Epithelial cell of proximal tubule (primary cell): ENCODE results near the gene CPNE4. TPM values are rescaled to one million over a fixed set of nuclear protein-coding genes. Genes with fewer than 3 reads are reported as not detected.
A peak's percentile ranks its signal among the peaks of the same experiment; 100 is the strongest.

Experiments used
- DNase-seq: peaks from one replicate; pipeline ENCODE4 v3.0.0-alpha.2; 2011; ENCODE audit warnings: low read depth
- H3K4me3 ChIP-seq: 2 replicates; pipeline ENCODE4 v1.5.1; 2011; ENCODE audit warnings: low read depth, mild to moderate bottlenecking, low read length
- CTCF ChIP-seq: conservative IDR thresholded peaks from 2 replicates; pipeline ENCODE4 v1.5.1; 2012; ENCODE audit warnings: low read depth, mild to moderate bottlenecking, low read length
- total RNA-seq: library from RNA; depleted of rRNA; stranded (reverse); fragments of >200 nt; gene quantifications from 2 replicates; pipeline ENCODE4 v1.2.3, GENCODE V29; 2015

Gene CPNE4
- total RNA-seq, 1 donor from 2014 or later, result 4.1 TPM

DNA sequence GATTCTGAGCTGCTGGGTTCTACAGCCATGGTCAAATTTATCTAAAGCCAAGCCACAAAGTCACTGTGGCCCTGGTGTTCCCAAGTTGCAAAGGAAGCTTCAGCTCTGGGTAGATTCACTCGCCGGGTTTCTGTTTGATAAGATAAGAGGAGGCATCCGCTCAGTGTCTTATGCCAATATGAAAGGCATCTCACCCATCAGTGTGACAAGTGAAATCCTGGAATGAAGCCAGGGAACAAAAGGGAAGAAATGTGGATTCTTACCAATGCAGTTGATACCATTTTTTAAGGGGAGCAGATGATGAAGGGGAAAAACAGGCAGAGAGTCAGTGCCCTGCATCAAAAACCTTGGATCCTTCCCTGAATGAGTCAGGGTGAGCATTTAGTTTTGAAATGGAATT, 2.8 kb upstream of the CPNE4 start:
- TF ChIP-seq CTCF, result no peak
- H3K4me3 ChIP-seq, result no peak overlapping the region

GRCh38 chr3:132037056-132037455, 2.2 kb upstream of the CPNE4 start:
- DNase-seq, result no peak
- no peak overlapping the region for H3K4me3 ChIP-seq
- TF ChIP-seq CTCF, result no peak

More for the DNA sequence above, 2.8 kb upstream of the CPNE4 start:
- DNase-seq, result no peak

- peak overlapping the region; percentile 61 for H3K4me3 ChIP-seq
- DNase-seq, result no peak
- no peak for TF ChIP-seq CTCF
Measured at GRCh38 chr3:132034097-132034485, 723 bp downstream of the CPNE4 start.

DNA sequence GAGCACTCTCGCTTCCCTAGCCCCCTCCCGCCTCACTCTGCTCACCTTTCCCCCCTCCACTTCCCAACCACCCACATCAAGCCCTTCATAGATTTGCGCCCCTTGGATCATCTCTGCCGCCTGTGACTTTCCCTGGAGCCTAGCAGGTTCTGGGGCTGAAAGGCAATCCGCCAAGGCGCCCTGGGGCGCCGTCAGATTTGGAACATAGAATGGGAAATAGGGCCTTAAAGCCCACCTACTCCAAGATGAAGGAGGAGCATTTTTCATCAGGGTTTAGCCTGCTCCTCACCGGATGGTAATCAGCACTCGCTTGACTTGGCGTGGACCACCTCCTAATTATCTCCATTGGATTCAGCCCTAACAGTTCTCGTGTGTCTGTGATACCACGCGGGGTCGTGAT, 1.3 kb downstream of the CPNE4 start:
- no peak overlapping the region for H3K4me3 ChIP-seq
- no peak for DNase-seq
- no peak for TF ChIP-seq CTCF

DNA sequence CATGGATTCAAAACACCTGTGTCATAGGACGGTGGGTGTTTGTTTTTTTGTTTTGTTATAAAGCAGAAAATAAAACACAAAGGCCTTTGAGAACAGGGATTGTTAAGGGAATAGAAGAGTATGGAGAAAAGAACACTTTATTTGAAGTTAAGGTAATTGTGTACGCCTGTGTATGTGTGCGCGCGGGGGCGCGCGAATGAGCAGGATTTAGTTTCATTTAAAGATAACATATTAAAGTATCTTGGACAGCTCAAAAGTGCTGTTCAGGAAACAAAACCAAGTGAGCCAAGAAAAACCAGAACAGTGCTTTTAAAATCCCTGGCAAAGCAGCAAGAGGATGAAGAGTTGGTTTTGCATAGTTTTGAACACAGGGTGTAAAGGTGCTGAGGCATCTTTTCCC, 1.9 kb downstream of the CPNE4 start:
- H3K4me3 ChIP-seq, result no peak overlapping the region
- no peak for DNase-seq
- TF ChIP-seq CTCF, result no peak

DNA sequence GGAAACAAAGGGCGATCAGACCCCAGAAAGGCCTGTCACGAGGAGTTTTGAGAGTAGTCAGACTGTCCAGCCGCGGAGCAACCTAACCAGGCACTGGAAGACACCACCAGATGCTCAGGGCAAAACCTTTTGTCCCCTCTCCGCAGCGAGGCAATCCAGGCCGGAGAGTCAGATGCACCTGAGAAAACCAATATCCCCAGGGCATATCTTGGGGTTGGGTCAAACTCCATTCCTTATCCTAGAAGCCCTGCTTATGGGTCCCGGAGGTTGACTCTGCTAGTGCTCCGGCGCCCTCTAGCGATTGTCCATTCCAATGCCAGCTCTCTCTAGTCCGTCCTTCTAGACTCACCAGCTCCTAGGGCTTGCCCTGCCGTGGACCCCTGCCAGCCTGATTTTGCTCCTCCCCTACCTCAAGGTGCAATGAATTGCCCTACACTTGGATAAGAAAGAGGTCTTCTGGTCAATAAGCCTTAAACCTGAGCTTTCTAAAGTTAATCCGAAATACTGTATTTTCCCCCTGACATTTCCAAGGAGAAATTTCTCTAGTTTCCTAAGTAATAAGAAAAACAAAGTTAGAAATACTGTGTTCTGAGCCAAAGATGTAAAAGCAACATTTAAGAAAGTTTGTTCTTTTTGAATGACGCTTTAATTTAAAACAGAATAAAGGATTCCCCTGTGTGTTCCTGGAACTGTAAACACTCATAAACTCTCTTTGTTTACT, 5.5 kb downstream of the CPNE4 start:
- peak; percentile 96 for TF ChIP-seq CTCF
- DNase-seq, result no peak
- no peak overlapping the region for H3K4me3 ChIP-seq

- no peak for TF ChIP-seq CTCF
- DNase-seq, result no peak
- no peak overlapping the region for H3K4me3 ChIP-seq
Measured at GRCh38 chr3:132022914-132023313, 11.9 kb downstream of the CPNE4 start.
